K562 (cell line): ENCODE results near the gene FDX1. TPM values are rescaled to one million over a fixed set of nuclear protein-coding genes. Genes with fewer than 3 reads are reported as not detected.

Experiments used
- ATAC-seq: fragments of 200-7000 bp; cut with Tn5 transposase; 3 replicates; pipeline ENCODE4 v1.9.1; 2020; ENCODE audit warnings: moderate library complexity
- BruUV-seq: library from RNA; stranded (reverse); fragments of 400-500 nt; replicated peaks from 2 replicates; lab custom pipeline; 2021; lab: Mats Ljungman, UMichigan
- CTCF ChIA-PET: fragments of 300-600 bp; formaldehyde crosslinking; extraction: SDS; loops from one replicate; lab custom pipeline; 2021; ENCODE audit warnings: low intra/inter-chr PET ratio; lab: Yijun Ruan, JAX
- POLR2A ChIA-PET: fragments of 300-600, 350-650 bp; sonication (Branson Sonifier 250); formaldehyde crosslinking; extraction: SDS; loops from one replicate; lab custom pipeline; 2021; ENCODE audit warnings: antibody characterized with exemption, inconsistent platforms; lab: Yijun Ruan, JAX
- DNase-seq, 4 experiments: peaks; one replicate each; pipeline versions ENCODE4 v3.0.0 to v3.0.0-alpha.2; 2011 to 2018; ENCODE audit warnings: low spot score in 3 of 4, mixed read lengths in 3 of 4; ENCODE audit errors: extremely low read depth in 1 of 4
- FAIRE-seq: peaks from 2 replicates; lab custom pipeline; 2011; peaks lifted over from hg19 to GRCh38; lab: Jason Lieb, UNC
- H2AFZ ChIP-seq: 2 replicates; pipeline ENCODE4 v1.6.0; 2011; ENCODE audit warnings: low read depth, low read length, control low read depth, inconsistent platforms
- H3K27ac ChIP-seq: fragments of 200-600 bp; 3 replicates; pipeline ENCODE4 v1.8.0; 2011; ENCODE audit warnings: low read depth, mild to moderate bottlenecking, control low read depth, inconsistent platforms, low read length, moderate library complexity, mixed read lengths; ENCODE audit errors: extremely low read depth
- H3K27me3 ChIP-seq, 2 experiments: fragments of 300-600 bp in 1 of 2; 2 replicates in 1 of 2; 3 replicates in 1 of 2; pipeline versions ENCODE4 v1.6.0 to v1.8.0; 2011; ENCODE audit warnings: inconsistent platforms in 2 of 2, low read length in 2 of 2, mild to moderate bottlenecking in 1 of 2, mixed read lengths in 1 of 2, moderate library complexity in 1 of 2; ENCODE audit not compliant: control insufficient read depth in 2 of 2, insufficient read depth in 2 of 2
- H3K36me3 ChIP-seq: fragments of 300-600 bp; 3 replicates; pipeline ENCODE4 v1.8.0; 2011; ENCODE audit warnings: mild to moderate bottlenecking, low read length, inconsistent platforms; ENCODE audit not compliant: control insufficient read depth, insufficient read depth
- H3K4me1 ChIP-seq, 2 experiments: fragments of 200-600 bp in 1 of 2; replicated peaks in 1 of 2; 2 replicates in 1 of 2; 3 replicates in 1 of 2; pipeline versions ENCODE4 v1.5.1 to v1.8.0; 2011; ENCODE audit warnings: inconsistent platforms in 2 of 2, low read length in 2 of 2, mild to moderate bottlenecking in 1 of 2, mixed read lengths in 1 of 2, moderate library complexity in 1 of 2; ENCODE audit not compliant: control insufficient read depth in 2 of 2, insufficient read depth in 2 of 2
- H3K4me2 ChIP-seq: 2 replicates; pipeline ENCODE4 v1.6.1; 2011; ENCODE audit warnings: low read length, control low read depth, inconsistent platforms, mixed read lengths; ENCODE audit not compliant: insufficient read depth
- H3K4me3 ChIP-seq: fragments of 200-600 bp; sonication (generic), shearing (Covaris generic); 2 replicates; pipeline ENCODE4 v1.5.1; 2016; ENCODE audit warnings: control low read depth, inconsistent platforms
- H3K79me2 ChIP-seq: fragments of 200-600 bp; 3 replicates; pipeline ENCODE4 v1.8.0; 2011; ENCODE audit warnings: low read length, inconsistent platforms; ENCODE audit not compliant: control insufficient read depth, insufficient read depth
- H3K9ac ChIP-seq, 2 experiments: 2 replicates each; pipeline versions ENCODE4 v1.6.0 to v1.6.1; 2011; ENCODE audit warnings: low read depth in 2 of 2, low read length in 2 of 2, control low read depth in 1 of 2, inconsistent platforms in 1 of 2, mild to moderate bottlenecking in 1 of 2, mixed read lengths in 1 of 2; ENCODE audit not compliant: insufficient read depth in 1 of 2
- H3K9me1 ChIP-seq: one replicate; pipeline ENCODE4 v1.6.0; 2011; ENCODE audit warnings: inconsistent platforms, mild to moderate bottlenecking, low read length, moderate library complexity; ENCODE audit not compliant: control insufficient read depth, insufficient read depth
- H3K9me3 ChIP-seq: replicated peaks from 2 replicates; pipeline ENCODE4 v1.5.1; 2011; ENCODE audit warnings: low read depth, low read length, inconsistent platforms; ENCODE audit not compliant: control insufficient read depth, insufficient read depth
- H4K20me1 ChIP-seq: replicated peaks from 2 replicates; pipeline ENCODE4 v1.6.1; 2011; ENCODE audit warnings: low read length, inconsistent platforms, mixed read lengths; ENCODE audit not compliant: control insufficient read depth, insufficient read depth
- ARNT ChIP-seq, 2 experiments: fragments of 450-650 bp; IDR thresholded peaks; 2 replicates each; pipeline ENCODE4 v1.6.1; 2016; ENCODE audit warnings: mild to moderate bottlenecking in 1 of 2
- HMG20A ChIP-seq: fragments of 450-650 bp; formaldehyde crosslinking; conservative IDR thresholded peaks from 2 replicates; pipeline ENCODE4 v1.4.0; 2020; ENCODE audit warnings: mild to moderate bottlenecking, mixed read lengths
- MCM7 ChIP-seq, 2 experiments: fragments of 450-650 bp; IDR thresholded peaks; 2 replicates each; pipeline ENCODE4 v1.6.1; 2016 to 2018
- NFATC3 ChIP-seq: fragments of 450-650 bp; IDR thresholded peaks from 2 replicates; pipeline ENCODE4 v1.6.1; 2017; ENCODE audit warnings: mild to moderate bottlenecking
- NR3C1 ChIP-seq: sonication (generic); formaldehyde crosslinking; IDR thresholded peaks from 2 replicates; pipeline ENCODE4 v1.8.1; 2022; ENCODE audit warnings: missing genetic modification reagents
- PHF20 ChIP-seq: fragments of 450-650 bp; IDR thresholded peaks from 2 replicates; pipeline ENCODE4 v1.6.1; 2018; ENCODE audit not compliant: partially characterized antibody
- POU5F1 ChIP-seq: fragments of 150-350 bp; IDR thresholded peaks from 2 replicates; pipeline ENCODE4 v1.6.1; 2014; ENCODE audit warnings: borderline replicate concordance, low read length, low read depth, mild to moderate bottlenecking; ENCODE audit not compliant: partially characterized antibody
- TFAP4 ChIP-seq: sonication (generic); formaldehyde crosslinking; IDR thresholded peaks from 2 replicates; pipeline ENCODE4 v1.8.0; 2022; ENCODE audit warnings: missing genetic modification reagents, mild to moderate bottlenecking, moderate library complexity, borderline replicate concordance
- U2AF2 ChIP-seq: fragments of 200-400 bp; formaldehyde crosslinking; optimal IDR thresholded peaks from 2 replicates; pipeline ENCODE3; 2017; ENCODE audit warnings: low read depth, mild to moderate bottlenecking, low read length
- WGBS: fragments of 100-300 bp; shearing (Covaris generic); methylation state at CpG from one replicate; pipeline ENCODE4 v1.1.6; 2016; ENCODE audit warnings: low coverage, mixed read lengths; ENCODE audit not compliant: insufficient coverage; ENCODE audit errors: missing lambda C conversion rate; 5-methylcytosine and 5-hydroxymethylcytosine counted together
- in situ Hi-C: fragments of 300-500 bp; cut with MboI; formaldehyde crosslinking; loops from 4 replicates; pipeline ENCODE4 v1.15.0; 2018; ENCODE audit warnings: inconsistent platforms, mixed read lengths
- intact Hi-C: fragments of 100-400 bp; cut with micrococcal nuclease; formaldehyde crosslinking; loops from 2 replicates; pipeline ENCODE4 v1.14.2; 2022
- polyA plus RNA-seq, 8 experiments: library from polyadenylated mRNA; depleted of rRNA in 4 of 8; stranded (reverse) in 5 of 8; unstranded in 3 of 8; fragments of >200 nt; fragmentation: Nextera tagmentation in 2 of 8; fragmentation: Illumina TruSeq in 1 of 8; extraction: Ambion mirVana in 2 of 8; extraction: Trizol in 1 of 8; gene quantifications; 2 replicates each; pipeline versions ENCODE4 v1.2.1 to v1.2.3, GENCODE V29; 2011 to 2014; ENCODE audit warnings: inconsistent platforms in 1 of 8, missing spikeins in 1 of 8
- total RNA-seq, 7 experiments: library from RNA; depleted of rRNA in 6 of 7; stranded (reverse); fragments of >200 nt in 6 of 7; fragmentation: Illumina TruSeq in 2 of 7; extraction: Trizol in 2 of 7; gene quantifications; 2 replicates each; pipeline versions ENCODE4 v1.2.1 to v1.2.3, GENCODE V29; 2011 to 2021; ENCODE audit warnings: low replicate concordance in 1 of 7
- TF ChIP-seq, protein P1 (sequence below): fragments of 250-450 bp; sonication (Bioruptor Pico); IDR thresholded peaks from 2 replicates; pipeline ENCODE4 v1.6.1; 2021; ENCODE audit warnings: mild to moderate bottlenecking
- TF ChIP-seq, protein P2 (sequence below): IDR thresholded peaks from 2 replicates; pipeline ENCODE4 v1.6.1; 2012; ENCODE audit warnings: low read depth, low read length, improper control_type of control experiment, borderline replicate concordance

FDX1 gene
- total and polyA plus RNA-seq, 9 of the 15 experiments (the other 6 are each of a cell fraction or from before 2014, with no cell fraction given) = 6.4 to 14.3 (median 11.4) TPM

DNA sequence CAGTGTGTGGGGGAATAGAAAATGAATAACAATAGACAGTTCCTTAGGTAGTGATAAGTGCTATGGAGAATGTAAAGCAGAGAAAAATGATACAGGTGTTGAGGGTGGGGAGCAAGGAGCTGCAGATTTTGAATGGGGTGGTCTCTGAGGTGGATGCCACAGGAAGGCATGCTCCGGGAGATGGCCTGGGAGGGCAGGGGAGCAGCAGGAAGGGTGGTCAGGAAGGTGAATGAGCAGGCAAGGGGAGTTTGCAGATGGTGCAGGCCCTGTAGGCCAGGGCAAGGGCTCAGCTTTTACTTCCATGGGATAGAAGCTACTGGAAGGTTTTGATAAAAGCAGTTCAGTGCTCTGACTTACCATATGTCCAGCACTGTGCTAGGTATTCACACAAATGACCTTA is 44.8 kb downstream of the FDX1 start (continued):
- TF ChIP-seq POU5F1 (no peak), ARNT (IDR thresholded peaks at IDR 0.05) (no peak), HMG20A (no peak)

GRCh38 chr11:110475671-110476070 is 45.9 kb downstream of the FDX1 start:
- POLR2A ChIA-PET = no interaction called here
- no peak for TF ChIP-seq NR3C1 (CRISPR knock-in tag)
- no peak for TF ChIP-seq MCM7 (IDR thresholded peaks at IDR 0.05)
- no peak for TF ChIP-seq U2AF2
- TF ChIP-seq PHF20 = no peak
- no peak for TF ChIP-seq TFAP4
- no peak for TF ChIP-seq NFATC3
- TF ChIP-seq, protein P1, sequence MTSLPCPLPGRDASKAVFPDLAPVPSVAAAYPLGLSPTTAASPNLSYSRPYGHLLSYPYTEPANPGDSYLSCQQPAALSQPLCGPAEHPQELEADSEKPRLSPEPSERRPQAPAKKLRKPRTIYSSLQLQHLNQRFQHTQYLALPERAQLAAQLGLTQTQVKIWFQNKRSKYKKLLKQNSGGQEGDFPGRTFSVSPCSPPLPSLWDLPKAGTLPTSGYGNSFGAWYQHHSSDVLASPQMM (CRISPR knock-in tag) = no peak
- TF ChIP-seq, protein P2, sequence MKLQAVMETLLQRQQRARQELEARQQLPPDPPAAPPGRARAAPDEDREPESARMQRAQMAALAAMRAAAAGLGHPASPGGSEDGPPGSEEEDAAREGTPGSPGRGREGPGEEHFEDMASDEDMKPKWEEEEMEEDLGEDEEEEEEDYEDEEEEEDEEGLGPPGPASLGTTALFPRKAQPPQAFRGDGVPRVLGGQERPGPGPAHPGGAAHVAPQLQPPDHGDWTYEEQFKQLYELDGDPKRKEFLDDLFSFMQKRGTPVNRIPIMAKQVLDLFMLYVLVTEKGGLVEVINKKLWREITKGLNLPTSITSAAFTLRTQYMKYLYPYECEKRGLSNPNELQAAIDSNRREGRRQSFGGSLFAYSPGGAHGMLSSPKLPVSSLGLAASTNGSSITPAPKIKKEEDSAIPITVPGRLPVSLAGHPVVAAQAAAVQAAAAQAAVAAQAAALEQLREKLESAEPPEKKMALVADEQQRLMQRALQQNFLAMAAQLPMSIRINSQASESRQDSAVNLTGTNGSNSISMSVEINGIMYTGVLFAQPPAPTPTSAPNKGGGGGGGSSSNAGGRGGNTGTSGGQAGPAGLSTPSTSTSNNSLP = no peak

More at GRCh38 chr11:110475671-110476070, 45.9 kb downstream of the FDX1 start:
- BruUV-seq = no TSS peak
- no peaks in the 10 kb centered on the region for H3K9me1 ChIP-seq
- CTCF ChIA-PET = no interaction called here
- in situ Hi-C loops (no loop called here), intact Hi-C loops (no loop called here)
- H3K27ac ChIP-seq = no peak overlapping the region
- no peak for DNase-seq
- no peaks in the 10 kb centered on the region for H3K27me3 ChIP-seq
- no peaks in the 10 kb centered on the region for H3K9me3 ChIP-seq
- ATAC-seq = no peak
- 11% methylated on average over 1 of the region's 1 CpG for WGBS
- no peaks in the 10 kb centered on the region; the same call in 1 of the 2 replicates for H4K20me1 ChIP-seq
- H3K4me2 ChIP-seq = no peak overlapping the region
- no peak overlapping the region for H3K9ac ChIP-seq
- H3K4me1 ChIP-seq = no peaks in the 10 kb centered on the region; a peak in 1 of 5 replicates
- no peak overlapping the region for H2AFZ ChIP-seq
- no peaks in the 10 kb centered on the region for H3K36me3 ChIP-seq
- no peak for FAIRE-seq
- H3K79me2 ChIP-seq = no peaks in the 10 kb centered on the region
- H3K4me3 ChIP-seq = no peak overlapping the region
